ENCODE measurements around the gene NME8.

Gene NME8

DNA sequence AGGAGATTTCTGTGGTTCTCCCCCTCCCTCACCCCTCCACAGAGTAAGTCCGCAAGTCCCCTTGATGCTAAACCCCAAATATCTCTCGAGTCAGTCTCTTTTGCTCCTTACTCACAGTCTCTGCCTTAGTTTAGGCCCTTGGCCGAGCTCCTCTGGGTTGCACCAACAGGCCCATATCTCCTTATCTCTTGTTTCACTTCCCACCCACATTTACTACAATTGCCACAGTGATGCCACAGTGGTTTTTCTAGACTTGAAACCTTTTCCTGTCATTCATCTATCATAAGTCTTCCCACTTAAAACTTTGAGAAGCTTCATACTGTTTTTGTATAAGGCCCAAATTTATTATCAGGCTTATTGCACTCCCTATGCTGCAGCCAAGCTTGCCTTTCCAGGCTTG, 23.4 kb upstream of the NME8 start:
- Histone ChIP-seq H3K9me3 (ENCODE audit: control insufficient read depth, insufficient read depth, low read length) (no peaks in the 10 kb centered on the region), H3K9ac (ENCODE audit: low read depth, low read length) (no peak overlapping the region), H3K27ac (ENCODE audit: low read depth, low read length) (no peak overlapping the region), H3K4me3 (ENCODE audit: low read depth, low read length) (no peak overlapping the region), H3K4me1 (ENCODE audit: control insufficient read depth, insufficient read depth, low read length) (no peaks in the 10 kb centered on the region), H3K36me3 (ENCODE audit: control insufficient read depth, insufficient read depth, low read length) (no peaks in the 10 kb centered on the region), H3K27me3 (ENCODE audit: control insufficient read depth, insufficient read depth, low read length) (no peaks in the 10 kb centered on the region)

DNA sequence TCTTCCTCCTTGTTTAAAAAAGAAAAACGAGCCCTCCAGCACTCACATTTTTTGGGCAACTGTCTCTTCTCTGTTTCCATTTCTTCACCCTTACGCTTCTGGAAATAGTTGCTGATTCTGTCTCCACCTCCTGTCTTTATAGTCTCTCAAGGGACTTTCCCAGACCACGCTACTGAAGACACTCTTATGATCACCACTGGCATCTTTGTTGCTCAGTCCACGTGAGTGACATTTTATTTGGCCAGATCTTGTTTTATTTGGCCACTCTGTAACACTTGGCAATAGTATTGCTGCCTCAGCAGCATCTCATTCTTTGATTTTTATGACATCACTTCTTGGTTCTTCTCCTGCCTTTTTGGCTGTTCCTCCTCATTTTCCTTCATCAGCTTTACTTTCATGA, 21.6 kb upstream of the NME8 start:
- Histone ChIP-seq H3K4me3 (ENCODE audit: low read depth, low read length) (no peak overlapping the region), H3K27ac (ENCODE audit: low read depth, low read length) (no peak overlapping the region), H3K9ac (ENCODE audit: low read depth, low read length) (no peak overlapping the region), H3K9me3 (ENCODE audit: control insufficient read depth, insufficient read depth, low read length) (no peaks in the 10 kb centered on the region), H3K36me3 (ENCODE audit: control insufficient read depth, insufficient read depth, low read length) (no peaks in the 10 kb centered on the region), H3K27me3 (ENCODE audit: control insufficient read depth, insufficient read depth, low read length) (no peaks in the 10 kb centered on the region), H3K4me1 (ENCODE audit: control insufficient read depth, insufficient read depth, low read length) (no peaks in the 10 kb centered on the region)

DNA sequence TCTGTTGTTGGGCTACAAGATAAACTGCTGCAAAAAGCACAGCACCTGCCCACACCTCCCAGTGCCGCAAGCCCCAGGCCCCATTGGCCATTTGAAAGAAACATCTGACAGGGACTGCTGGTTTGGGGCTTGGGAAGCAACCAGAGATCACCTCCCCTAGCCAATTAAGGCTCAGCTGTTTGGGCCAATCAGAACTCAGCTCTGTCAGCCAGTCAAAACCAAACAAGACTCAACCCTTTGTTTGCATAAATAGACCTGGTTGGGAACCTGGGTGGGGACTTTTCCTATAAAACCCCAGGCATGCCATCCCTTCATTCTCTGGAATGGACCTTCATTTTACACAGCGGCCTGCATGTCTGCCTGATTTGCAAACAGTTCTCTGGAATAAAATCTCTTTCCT, 17.2 kb upstream of the NME8 start:
- Histone ChIP-seq H3K36me3 (ENCODE audit: control insufficient read depth, insufficient read depth, low read length) (no peaks in the 10 kb centered on the region), H3K27me3 (ENCODE audit: control insufficient read depth, insufficient read depth, low read length) (no peaks in the 10 kb centered on the region), H3K9ac (ENCODE audit: low read depth, low read length) (no peak overlapping the region), H3K4me3 (ENCODE audit: low read depth, low read length) (no peak overlapping the region), H3K27ac (ENCODE audit: low read depth, low read length) (no peak overlapping the region), H3K4me1 (ENCODE audit: control insufficient read depth, insufficient read depth, low read length) (no peaks in the 10 kb centered on the region), H3K9me3 (ENCODE audit: control insufficient read depth, insufficient read depth, low read length) (no peaks in the 10 kb centered on the region)

DNA sequence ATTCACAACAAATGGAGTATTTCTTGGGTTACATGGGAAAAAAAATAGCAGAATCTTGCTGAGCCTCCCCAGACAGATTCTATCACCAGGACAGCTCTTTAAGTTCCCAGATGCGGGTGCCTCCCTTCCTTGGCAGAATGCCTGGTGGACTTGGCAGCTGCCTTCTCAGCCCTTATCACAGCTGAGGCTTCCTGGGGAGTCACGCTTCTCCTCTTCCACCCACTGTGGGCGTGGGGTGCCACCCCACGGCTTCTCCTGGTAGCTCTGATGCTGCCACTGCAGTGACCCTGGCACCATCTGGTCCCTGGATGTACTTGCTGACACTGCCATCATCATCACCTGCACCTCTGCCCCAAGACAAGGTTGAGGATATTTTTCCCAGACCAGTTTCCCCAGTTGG, 16.2 kb upstream of the NME8 start:
- Histone ChIP-seq H3K27me3 (ENCODE audit: control insufficient read depth, insufficient read depth, low read length) (no peaks in the 10 kb centered on the region), H3K9me3 (ENCODE audit: control insufficient read depth, insufficient read depth, low read length) (no peaks in the 10 kb centered on the region), H3K9ac (ENCODE audit: low read depth, low read length) (no peak overlapping the region), H3K4me1 (ENCODE audit: control insufficient read depth, insufficient read depth, low read length) (no peaks in the 10 kb centered on the region), H3K27ac (ENCODE audit: low read depth, low read length) (no peak overlapping the region), H3K36me3 (ENCODE audit: control insufficient read depth, insufficient read depth, low read length) (no peaks in the 10 kb centered on the region), H3K4me3 (ENCODE audit: low read depth, low read length) (no peak overlapping the region)

DNA sequence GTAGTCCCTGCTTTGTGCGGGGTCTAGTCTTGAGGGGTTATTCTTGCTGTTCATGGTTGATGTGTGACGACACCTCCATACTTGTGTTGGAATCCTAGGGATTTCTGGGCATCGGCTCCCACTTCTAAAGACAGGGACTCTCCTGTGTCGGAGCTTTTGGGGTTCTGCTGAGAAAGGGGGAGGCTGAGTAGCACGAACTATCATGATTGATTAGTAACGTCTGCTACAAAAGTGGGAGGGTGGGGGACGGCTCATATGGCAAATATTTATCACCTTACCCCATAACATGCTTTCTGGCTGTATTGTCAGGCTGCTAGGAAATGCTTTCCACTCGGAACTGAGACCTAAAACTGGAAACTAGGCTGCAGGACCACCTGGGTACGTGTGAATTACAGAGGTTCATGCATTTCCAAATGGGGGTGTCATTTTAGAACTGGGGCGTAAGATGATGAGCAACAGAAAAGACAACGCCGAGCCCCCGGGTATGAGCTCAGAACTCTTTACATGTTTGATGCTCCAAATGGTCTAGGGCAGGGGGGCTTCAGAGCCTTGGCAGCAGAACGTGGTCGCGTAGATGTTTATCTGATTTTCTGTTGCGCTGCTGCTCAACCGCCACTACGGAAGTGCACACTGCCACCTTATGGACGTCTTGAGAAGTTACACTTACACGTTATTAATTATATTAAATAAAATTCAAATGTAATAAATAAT, 15.1 kb upstream of the NME8 start:
- Histone ChIP-seq H3K9me3 (ENCODE audit: control insufficient read depth, insufficient read depth, low read length) (no peaks in the 10 kb centered on the region), H3K27me3 (ENCODE audit: control insufficient read depth, insufficient read depth, low read length) (no peaks in the 10 kb centered on the region), H3K4me1 (ENCODE audit: control insufficient read depth, insufficient read depth, low read length) (no peaks in the 10 kb centered on the region), H3K36me3 (ENCODE audit: control insufficient read depth, insufficient read depth, low read length) (no peaks in the 10 kb centered on the region), H3K27ac (ENCODE audit: low read depth, low read length) (no peak overlapping the region), H3K4me3 (ENCODE audit: low read depth, low read length) (no peak overlapping the region), H3K9ac (ENCODE audit: low read depth, low read length) (no peak overlapping the region)

DNA sequence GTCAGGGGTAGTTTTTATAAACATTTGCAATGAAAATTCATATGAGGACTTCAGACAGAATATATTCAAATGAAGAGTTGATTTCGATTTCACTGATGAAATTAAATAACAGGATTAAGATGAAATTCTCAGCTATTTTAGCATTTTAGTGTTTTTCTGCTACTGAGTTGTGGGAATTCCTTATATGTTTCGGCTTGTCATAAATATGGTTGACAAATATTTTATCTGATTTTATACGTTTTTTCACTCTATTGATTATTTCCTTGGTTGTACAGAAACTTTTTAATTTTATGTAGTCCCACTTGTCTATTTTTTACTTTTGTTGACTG, 14.6 kb upstream of the NME8 start:
- H3K4me1 ChIP-seq (ENCODE audit: control insufficient read depth, insufficient read depth, low read length), result no peaks in the 10 kb centered on the region
- no peaks in the 10 kb centered on the region for H3K36me3 ChIP-seq (ENCODE audit: control insufficient read depth, insufficient read depth, low read length)

DNA sequence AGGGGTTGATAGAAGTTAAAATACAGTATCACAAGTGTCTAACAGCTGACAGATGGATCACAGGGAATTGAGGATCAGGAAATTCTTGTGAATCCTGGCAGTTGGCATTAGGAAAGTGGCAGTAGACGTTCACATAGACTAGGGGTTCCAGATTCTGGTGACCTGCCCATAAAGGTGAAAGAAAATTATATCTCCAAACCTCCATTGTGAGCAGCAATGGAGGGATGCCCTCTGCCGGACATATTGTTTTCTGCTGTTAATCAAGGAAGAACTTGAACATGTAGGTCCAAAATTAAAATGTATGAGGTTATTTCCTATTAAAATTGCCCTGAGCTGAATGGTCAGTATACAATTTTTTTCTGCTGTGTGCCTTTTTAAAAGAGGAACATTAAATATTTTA, 5.1 kb downstream of the NME8 start:
- Histone ChIP-seq H3K4me1 (ENCODE audit: control insufficient read depth, insufficient read depth, low read length) (no peaks in the 10 kb centered on the region), H3K4me3 (ENCODE audit: low read depth, low read length) (no peak overlapping the region), H3K27ac (ENCODE audit: low read depth, low read length) (no peak overlapping the region), H3K9me3 (ENCODE audit: control insufficient read depth, insufficient read depth, low read length) (no peaks in the 10 kb centered on the region), H3K9ac (ENCODE audit: low read depth, low read length) (no peak overlapping the region), H3K36me3 (ENCODE audit: control insufficient read depth, insufficient read depth, low read length) (no peaks in the 10 kb centered on the region), H3K27me3 (ENCODE audit: control insufficient read depth, insufficient read depth, low read length) (no peaks in the 10 kb centered on the region)

More for the DNA sequence above, 14.6 kb upstream of the NME8 start:
- Histone ChIP-seq H3K9ac (ENCODE audit: low read depth, low read length) (no peak overlapping the region), H3K9me3 (ENCODE audit: control insufficient read depth, insufficient read depth, low read length) (no peaks in the 10 kb centered on the region), H3K27me3 (ENCODE audit: control insufficient read depth, insufficient read depth, low read length) (no peaks in the 10 kb centered on the region), H3K4me3 (ENCODE audit: low read depth, low read length) (no peak overlapping the region), H3K27ac (ENCODE audit: low read depth, low read length) (no peak overlapping the region)

DNA sequence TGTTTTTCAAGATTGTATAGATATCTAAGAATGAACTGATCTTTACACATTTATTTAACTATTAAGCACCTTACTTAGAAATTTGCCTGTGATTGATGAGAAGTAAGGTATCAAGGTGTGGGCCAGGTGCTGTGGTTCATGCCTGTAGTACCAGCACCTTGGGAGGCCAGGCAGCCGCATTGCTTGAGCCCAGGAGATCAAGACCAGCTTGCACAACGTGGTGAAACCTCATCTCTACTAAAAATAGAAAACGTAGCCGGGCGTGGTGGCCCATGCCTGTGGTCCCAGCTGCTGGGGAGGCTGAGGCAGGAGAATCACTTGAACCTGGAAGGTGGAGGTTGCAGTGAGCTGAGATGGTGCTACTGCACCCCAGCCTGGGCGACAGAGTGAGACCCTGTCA, 33.7 kb downstream of the NME8 start:
- no peak overlapping the region for H3K4me3 ChIP-seq (ENCODE audit: low read depth, low read length)
- H3K27me3 ChIP-seq (ENCODE audit: control insufficient read depth, insufficient read depth, low read length), result no peaks in the 10 kb centered on the region
- H3K27ac ChIP-seq (ENCODE audit: low read depth, low read length), result no peak overlapping the region
- H3K4me1 ChIP-seq (ENCODE audit: control insufficient read depth, insufficient read depth, low read length), result 0 out of 2 replicates have a peak, but pooled peaks cover 3% of the 10 kb centered on the region
- H3K36me3 ChIP-seq (ENCODE audit: control insufficient read depth, insufficient read depth, low read length), result no peaks in the 10 kb centered on the region
- H3K9me3 ChIP-seq (ENCODE audit: control insufficient read depth, insufficient read depth, low read length), result no peaks in the 10 kb centered on the region
- no peak overlapping the region for H3K9ac ChIP-seq (ENCODE audit: low read depth, low read length)

DNA sequence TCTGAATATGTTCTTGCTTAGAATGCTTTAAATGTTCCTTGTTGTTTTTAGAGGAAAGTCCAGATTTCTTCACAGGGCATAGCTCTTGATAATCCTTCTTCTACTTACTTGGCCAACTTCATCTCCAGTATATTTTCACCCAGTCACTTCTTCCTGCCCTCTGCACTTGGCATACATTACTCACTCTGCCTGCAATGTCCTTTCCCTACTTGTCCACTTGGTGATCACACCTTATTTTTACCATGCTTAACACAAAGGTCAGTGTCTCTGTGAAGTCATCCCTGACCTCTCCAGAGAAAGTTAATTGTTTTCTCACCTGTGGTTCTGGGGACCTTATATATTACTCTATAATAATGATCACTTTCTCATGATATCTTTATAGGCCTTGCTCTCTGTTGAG, 45.0 kb downstream of the NME8 start:
- H3K36me3 ChIP-seq (ENCODE audit: control insufficient read depth, insufficient read depth, low read length), result no peaks in the 10 kb centered on the region
- no peak overlapping the region for H3K27ac ChIP-seq (ENCODE audit: low read depth, low read length)
- no peaks in the 10 kb centered on the region for H3K4me1 ChIP-seq (ENCODE audit: control insufficient read depth, insufficient read depth, low read length)
- no peak overlapping the region for H3K4me3 ChIP-seq (ENCODE audit: low read depth, low read length)
- no peak overlapping the region for H3K9ac ChIP-seq (ENCODE audit: low read depth, low read length)
- H3K9me3 ChIP-seq (ENCODE audit: control insufficient read depth, insufficient read depth, low read length), result no peaks in the 10 kb centered on the region
- no peaks in the 10 kb centered on the region for H3K27me3 ChIP-seq (ENCODE audit: control insufficient read depth, insufficient read depth, low read length)

DNA sequence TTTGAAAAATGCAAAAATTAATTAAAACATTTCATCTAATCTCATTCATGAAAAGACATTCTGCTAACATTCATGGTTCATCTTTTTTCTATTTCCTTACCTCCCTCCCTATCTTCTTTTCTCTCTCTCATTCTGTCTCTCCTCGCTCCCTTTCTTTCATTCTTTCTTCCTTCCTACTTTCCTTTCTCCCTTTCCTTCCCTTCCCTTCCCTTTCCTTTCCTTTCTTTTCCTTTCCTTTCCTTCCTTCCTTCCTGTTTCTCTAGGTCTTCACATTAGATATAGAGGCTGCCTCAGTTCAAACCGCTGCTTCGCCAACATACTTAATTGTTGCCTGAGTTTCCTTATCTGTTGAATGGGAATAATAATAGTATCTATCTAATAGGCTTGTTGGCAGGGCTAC, 46.3 kb downstream of the NME8 start:
- no peak overlapping the region for H3K27ac ChIP-seq (ENCODE audit: low read depth, low read length)
- H3K27me3 ChIP-seq (ENCODE audit: control insufficient read depth, insufficient read depth, low read length), result no peaks in the 10 kb centered on the region
- H3K36me3 ChIP-seq (ENCODE audit: control insufficient read depth, insufficient read depth, low read length), result no peaks in the 10 kb centered on the region

DNA sequence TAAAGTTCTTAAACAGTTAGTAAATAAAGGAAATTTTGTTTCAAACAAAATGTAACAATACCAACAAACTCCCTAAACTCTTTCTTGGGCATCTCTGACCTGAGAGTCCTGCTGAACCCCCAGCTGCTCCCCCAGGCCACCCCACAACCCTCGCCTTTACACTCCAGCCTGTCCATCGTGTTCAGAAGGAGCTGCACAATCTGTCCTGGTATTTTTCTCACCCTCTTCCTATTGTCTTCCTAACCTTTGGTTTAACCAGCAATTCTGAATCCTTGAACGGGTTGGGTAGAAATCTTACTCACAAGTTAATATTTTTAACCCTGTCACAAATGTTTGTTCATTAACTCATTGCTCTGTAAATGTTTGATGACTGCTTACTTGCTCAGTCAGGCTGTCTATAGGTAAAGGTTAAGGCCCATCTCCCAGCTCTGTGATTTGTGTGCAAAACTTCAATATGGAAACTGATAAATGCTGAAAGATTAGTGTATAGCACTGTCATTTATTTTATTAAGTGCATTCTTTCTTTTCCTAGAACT, 51.4 kb downstream of the NME8 start:
- Histone ChIP-seq H3K4me3 (ENCODE audit: low read depth, low read length) (no peak overlapping the region), H3K27ac (ENCODE audit: low read depth, low read length) (no peak overlapping the region), H3K9ac (ENCODE audit: low read depth, low read length) (no peak overlapping the region), H3K4me1 (ENCODE audit: control insufficient read depth, insufficient read depth, low read length) (peaks cover 2% of the 10 kb centered on the region; the same call in 1 of the 2 replicates), H3K27me3 (ENCODE audit: control insufficient read depth, insufficient read depth, low read length) (no peaks in the 10 kb centered on the region), H3K36me3 (ENCODE audit: control insufficient read depth, insufficient read depth, low read length) (no peaks in the 10 kb centered on the region), H3K9me3 (ENCODE audit: control insufficient read depth, insufficient read depth, low read length) (no peaks in the 10 kb centered on the region)

More for the DNA sequence above, 46.3 kb downstream of the NME8 start:
- Histone ChIP-seq H3K9ac (ENCODE audit: low read depth, low read length) (no peak overlapping the region), H3K4me3 (ENCODE audit: low read depth, low read length) (no peak overlapping the region), H3K9me3 (ENCODE audit: control insufficient read depth, insufficient read depth, low read length) (no peaks in the 10 kb centered on the region), H3K4me1 (ENCODE audit: control insufficient read depth, insufficient read depth, low read length) (no peaks in the 10 kb centered on the region)

Data from HUES48 (cell line).